Suprapubic skin (tissue), 4 donors: ENCODE results near the gene AP3D1. TPM values are rescaled to one million over a fixed set of nuclear protein-coding genes. Genes with fewer than 3 reads are reported as not detected.

Experiments
- DNase-seq, 2 donors: peaks; one replicate each; pipeline ENCODE4 v3.0.0-alpha.2; 2019; ENCODE audit warnings: low spot score in 2 of 2
- H3K27ac ChIP-seq: fragments of 200-600 bp; sonication (generic); one replicate; pipeline ENCODE4 v1.5.1; 2019
- H3K27me3 ChIP-seq: fragments of 200-600 bp; sonication (generic); one replicate; pipeline ENCODE4 v1.5.1; 2019
- H3K36me3 ChIP-seq: fragments of 200-600 bp; sonication (generic); one replicate; pipeline ENCODE4 v1.5.1; 2019
- H3K4me1 ChIP-seq: fragments of 200-600 bp; sonication (generic); one replicate; pipeline ENCODE4 v1.5.1; 2019
- H3K4me3 ChIP-seq: fragments of 200-600 bp; sonication (generic); one replicate; pipeline ENCODE4 v1.5.1; 2019; ENCODE audit warnings: mild to moderate bottlenecking
- H3K9me3 ChIP-seq: fragments of 200-600 bp; sonication (generic); one replicate; pipeline ENCODE4 v1.5.1; 2019
- CTCF ChIP-seq, 2 donors: fragments of 200-600 bp in 1 of 2; fragments of 450-650 bp in 1 of 2; sonication (generic) in 1 of 2; IDR thresholded peaks; one replicate each; pipeline ENCODE4 v1.5.1; 2016 to 2019; ENCODE audit warnings: antibody characterized with exemption in 2 of 2, mild to moderate bottlenecking in 1 of 2, moderate library complexity in 1 of 2
- EP300 ChIP-seq: sonication (generic); formaldehyde crosslinking; IDR thresholded peaks from one replicate; pipeline ENCODE4 v1.6.1; 2017; ENCODE audit warnings: antibody characterized with exemption
- POLR2A ChIP-seq, 2 donors: fragments of 450-650 bp; IDR thresholded peaks; one replicate each; pipeline ENCODE4 v1.6.1; 2017; ENCODE audit warnings: antibody characterized with exemption in 2 of 2, mild to moderate bottlenecking in 2 of 2, moderate library complexity in 2 of 2
- POLR2AphosphoS5 ChIP-seq, 3 donors: sonication (generic); formaldehyde crosslinking; IDR thresholded peaks; one replicate each; pipeline ENCODE4 v1.6.1; 2017; ENCODE audit warnings: antibody characterized with exemption in 3 of 3
- WGBS: methylation state at CpG from one replicate; pipeline ENCODE4 v1.1.5; 2018; 5-methylcytosine and 5-hydroxymethylcytosine counted together
- total RNA-seq, 4 donors: library from RNA; depleted of rRNA; stranded (reverse); fragments of >200 nt; gene quantifications; one replicate each; pipeline ENCODE4 v1.1.0, GENCODE V29; 2016

The AP3D1 gene
- total RNA-seq, 4 donors from 2014 or later = 65.4 to 99.4 (median 85.4) TPM

GRCh38 chr19:2180114-2180513 lies 28.7 kb upstream of the AP3D1 start:
- Histone ChIP-seq H3K9me3 (no peaks in the 10 kb centered on the region), H3K4me3 (no peak overlapping the region), H3K27ac (no peak overlapping the region), H3K4me1 (peaks cover 30% of the 10 kb centered on the region), H3K27me3 (no peaks in the 10 kb centered on the region), H3K36me3 (peaks cover 28% of the 10 kb centered on the region)
- no peak for DNase-seq
- 93% methylated on average over 17 of the region's 19 CpGs for WGBS
- no peak for TF ChIP-seq POLR2A (IDR thresholded peaks at IDR 0.05)
- no peak for TF ChIP-seq CTCF (IDR thresholded peaks at IDR 0.05)
- no peak for TF ChIP-seq EP300
- no peak for TF ChIP-seq POLR2AphosphoS5 (IDR thresholded peaks at IDR 0.05)

- no peak for DNase-seq
- H3K36me3 ChIP-seq = peaks cover 25% of the 10 kb centered on the region
- no peaks in the 10 kb centered on the region for H3K27me3 ChIP-seq
- no peak overlapping the region for H3K27ac ChIP-seq
- WGBS = 84% methylated on average over 9 of the region's 17 CpGs
- TF ChIP-seq POLR2A (IDR thresholded peaks at IDR 0.05) (no peak), EP300 (no peak), CTCF (IDR thresholded peaks at IDR 0.05) (no peak), POLR2AphosphoS5 (IDR thresholded peaks at IDR 0.05) (no peak)
- H3K9me3 ChIP-seq = no peaks in the 10 kb centered on the region
- H3K4me1 ChIP-seq = peaks cover 29% of the 10 kb centered on the region
- H3K4me3 ChIP-seq = no peak overlapping the region
These were observed 27.7 kb upstream of the AP3D1 start for GRCh38 chr19:2179095-2179494.

GRCh38 chr19:2176337-2176994 lies 25.1 kb upstream of the AP3D1 start:
- H3K4me3 ChIP-seq = no peak overlapping the region
- peak overlapping the region; percentile 3 for H3K27ac ChIP-seq
- no peak for DNase-seq
- peaks cover 30% of the 10 kb centered on the region for H3K4me1 ChIP-seq
- no peaks in the 10 kb centered on the region for H3K27me3 ChIP-seq
- 64% methylated on average over 11 of the region's 22 CpGs for WGBS
- no peaks in the 10 kb centered on the region for H3K9me3 ChIP-seq
- no peak for TF ChIP-seq EP300
- no peak for TF ChIP-seq POLR2A (IDR thresholded peaks at IDR 0.05)
- no peak for TF ChIP-seq CTCF (IDR thresholded peaks at IDR 0.05)
- no peak for TF ChIP-seq POLR2AphosphoS5 (IDR thresholded peaks at IDR 0.05)
- H3K36me3 ChIP-seq = peaks cover 9% of the 10 kb centered on the region

GRCh38 chr19:2175742-2176141 lies 24.4 kb upstream of the AP3D1 start:
- Histone ChIP-seq H3K4me3 (no peak overlapping the region), H3K27me3 (no peaks in the 10 kb centered on the region), H3K4me1 (peaks cover 32% of the 10 kb centered on the region), H3K9me3 (no peaks in the 10 kb centered on the region), H3K27ac (peak overlapping the region; percentile 3), H3K36me3 (peaks cover 2% of the 10 kb centered on the region)
- no peak for TF ChIP-seq POLR2AphosphoS5 (IDR thresholded peaks at IDR 0.05)
- no peak for TF ChIP-seq EP300
- no peak for TF ChIP-seq POLR2A (IDR thresholded peaks at IDR 0.05)
- TF ChIP-seq CTCF (IDR thresholded peaks at IDR 0.05) = no peak
- WGBS = 78% methylated on average over 9 of the region's 14 CpGs
- DNase-seq = no peak

GRCh38 chr19:2173767-2174577 lies 22.6 kb upstream of the AP3D1 start:
- TF ChIP-seq EP300 (no peak), POLR2A (IDR thresholded peaks at IDR 0.05) (no peak), CTCF (IDR thresholded peaks at IDR 0.05) (no peak), POLR2AphosphoS5 (IDR thresholded peaks at IDR 0.05) (no peak)
- 95% methylated on average over 10 of the region's 18 CpGs for WGBS
- no peaks in the 10 kb centered on the region for H3K9me3 ChIP-seq
- no peaks in the 10 kb centered on the region for H3K27me3 ChIP-seq
- H3K36me3 ChIP-seq = no peaks in the 10 kb centered on the region
- peaks cover 45% of the 10 kb centered on the region for H3K4me1 ChIP-seq
- H3K27ac ChIP-seq = no peak overlapping the region
- no peak for DNase-seq
- H3K4me3 ChIP-seq = no peak overlapping the region
